HK-2 (cell line): ENCODE results near the gene FUT6.

Source experiments
- DNase-seq: peaks from one replicate; pipeline ENCODE4 v3.0.0-alpha.2; 2018; ENCODE audit not compliant: unreplicated experiment

The FUT6 gene

GRCh38 chr19:5805462-5806132 is 33.9 kb downstream of the FUT6 start:
- peak; percentile 74 for DNase-seq

DNA sequence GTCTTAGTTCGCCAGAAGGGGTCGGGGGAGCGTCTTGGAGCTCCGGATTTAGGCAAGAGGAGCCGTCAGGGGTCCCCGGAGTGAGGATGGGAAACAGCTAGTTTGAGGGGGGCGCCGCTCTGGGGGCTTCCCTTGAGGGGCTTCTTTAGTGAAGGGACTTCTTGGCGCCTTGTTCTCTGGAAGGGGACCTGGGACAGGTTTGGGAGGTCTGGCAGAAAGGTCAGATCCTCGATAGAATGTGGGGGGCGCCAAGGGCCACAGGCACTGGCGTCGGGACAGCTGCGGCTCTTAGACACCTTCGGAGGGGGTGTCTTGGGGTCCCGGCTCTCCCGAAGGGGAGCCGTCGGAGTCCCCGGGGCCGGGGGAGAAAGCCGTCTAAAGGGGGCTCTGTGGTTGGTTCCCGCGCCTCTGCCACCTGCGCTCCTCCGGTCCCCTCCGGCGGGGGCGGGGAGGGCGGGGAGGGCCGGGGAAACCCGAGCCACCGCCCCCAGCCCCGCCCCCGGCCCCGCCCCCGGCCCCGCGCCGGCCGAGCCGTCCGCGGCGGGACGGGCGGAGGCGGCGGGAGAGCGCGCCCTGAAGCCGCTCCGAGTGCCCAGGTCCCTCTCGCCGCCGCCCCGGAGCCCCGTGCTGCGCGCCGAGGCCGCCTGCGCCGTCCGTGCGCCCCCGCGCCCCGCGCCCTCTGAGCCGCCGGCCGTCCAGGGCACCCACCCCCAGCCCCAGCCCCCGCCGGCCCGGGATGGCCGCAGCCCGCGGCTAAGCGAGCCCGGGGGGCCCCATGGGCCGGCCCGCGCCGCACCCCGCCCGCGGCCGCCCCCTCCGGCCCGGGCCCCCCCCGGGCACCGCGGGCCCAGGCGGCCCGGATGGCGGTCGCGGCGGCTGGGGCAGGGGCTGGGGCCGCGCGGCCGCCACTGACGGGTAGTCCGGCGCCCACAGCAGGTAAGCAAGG is 34.7 kb downstream of the FUT6 start, which contains the start of gene NRTN:
Gene NRTN, plus strand, starts transcription at position 552 of the 946 bp plus-strand sequence. CDS start 19,099 bp downstream, outside the sequence.
- DNase-seq: peak; percentile 44

- peak; percentile 97 for DNase-seq
These were observed 35.6 kb downstream of the FUT6 start for GRCh38 chr19:5803752-5804515.

DNA sequence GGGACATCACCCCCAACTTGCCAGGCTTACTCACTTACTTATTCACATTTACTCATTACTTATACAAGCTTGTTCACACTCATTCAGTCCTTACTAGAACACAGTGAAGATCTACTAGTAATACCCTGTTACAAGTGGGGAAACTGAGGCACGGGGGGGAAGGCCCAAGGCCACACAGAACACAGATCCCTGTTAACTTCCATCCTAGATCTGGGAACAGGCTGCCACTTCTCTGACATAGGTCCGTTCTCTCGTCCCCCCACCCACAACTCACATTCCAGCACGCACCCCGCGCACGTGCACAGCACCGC is 36.1 kb downstream of the FUT6 start:
- DNase-seq: no peak

DNA sequence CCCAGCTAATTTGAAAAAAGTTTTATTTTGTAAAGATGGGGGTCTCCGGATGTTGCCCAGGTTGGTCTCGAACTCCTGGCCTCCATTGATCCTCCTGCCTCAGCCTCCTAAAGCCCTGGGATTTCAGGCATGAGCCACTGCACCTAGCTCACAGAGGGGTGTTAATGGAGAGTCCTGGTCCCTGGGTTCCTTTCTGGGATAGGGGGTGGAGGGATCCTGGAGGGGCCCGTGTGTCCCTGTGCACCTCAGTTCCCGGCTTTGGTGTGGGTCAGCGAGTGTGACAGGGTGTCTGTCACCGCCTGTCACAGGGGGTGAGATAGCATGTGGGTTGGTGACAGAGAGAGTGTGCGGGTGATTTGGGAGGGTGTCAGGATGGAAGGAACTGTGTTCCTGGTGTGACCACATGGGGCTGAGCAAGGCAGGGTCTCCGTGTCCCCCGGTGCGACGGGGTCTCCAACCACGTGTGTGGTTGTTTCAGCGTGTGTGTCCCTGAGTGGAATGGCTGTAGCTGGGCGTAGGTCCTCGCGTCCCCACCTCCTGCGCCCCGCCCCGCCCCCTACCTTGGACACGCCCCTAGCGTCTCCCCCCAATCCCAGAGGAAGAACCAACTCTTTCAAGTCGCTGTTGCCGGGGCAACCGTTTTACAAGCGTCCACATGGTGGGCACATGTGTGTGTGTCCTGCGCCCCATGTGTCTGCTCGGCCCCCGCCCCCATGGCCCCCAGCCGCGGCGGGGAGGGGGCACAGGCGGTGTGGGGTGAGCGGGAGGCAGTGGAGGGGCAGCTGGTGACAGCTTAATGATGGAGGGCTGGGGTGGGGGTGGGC is 37.5 kb downstream of the FUT6 start:
- no peak for DNase-seq

DNA sequence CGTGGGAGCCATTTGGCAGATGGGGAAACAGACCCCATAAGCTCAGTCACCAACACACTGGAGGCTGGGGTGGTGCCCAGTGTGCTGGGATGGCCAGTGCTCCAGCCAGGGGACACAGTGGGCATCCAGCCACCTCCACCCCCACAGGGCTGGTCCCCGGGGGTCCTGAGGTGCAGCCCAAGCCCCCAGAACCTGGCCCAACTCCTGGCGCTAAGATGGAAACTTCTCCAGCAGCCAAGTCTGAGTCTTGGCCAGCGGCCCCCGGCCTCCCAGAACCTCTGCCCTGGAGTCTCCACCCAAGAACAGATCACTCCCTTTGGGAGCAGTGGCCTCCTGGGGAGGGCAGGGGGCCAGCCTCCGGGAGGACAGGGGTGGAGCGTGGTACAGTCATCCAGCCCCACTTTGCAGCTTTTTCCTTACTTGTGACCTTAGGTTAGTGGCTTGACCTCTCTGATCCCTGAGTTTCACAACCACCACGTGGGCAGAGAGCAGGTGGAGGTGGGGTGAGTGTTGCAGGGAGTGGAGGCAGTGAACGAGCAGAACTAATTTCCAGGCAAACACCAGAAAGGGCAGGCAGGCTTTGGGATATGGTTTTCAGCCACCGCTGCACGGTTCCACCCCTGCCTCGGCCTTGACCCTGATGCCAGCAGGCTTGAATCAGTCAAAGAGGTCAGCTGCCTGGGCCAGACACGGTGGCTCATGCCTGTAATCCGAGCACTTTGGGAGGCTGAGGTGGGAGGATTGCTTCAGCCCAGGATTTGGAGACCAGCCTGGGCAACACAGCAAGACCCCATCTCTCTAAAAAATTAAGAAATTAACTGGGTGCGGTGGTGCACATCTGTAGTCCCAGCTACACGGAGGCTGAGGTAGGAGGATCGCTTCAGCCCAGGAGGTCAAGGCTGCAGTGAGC is 38.9 kb downstream of the FUT6 start:
- no peak for DNase-seq

DNA sequence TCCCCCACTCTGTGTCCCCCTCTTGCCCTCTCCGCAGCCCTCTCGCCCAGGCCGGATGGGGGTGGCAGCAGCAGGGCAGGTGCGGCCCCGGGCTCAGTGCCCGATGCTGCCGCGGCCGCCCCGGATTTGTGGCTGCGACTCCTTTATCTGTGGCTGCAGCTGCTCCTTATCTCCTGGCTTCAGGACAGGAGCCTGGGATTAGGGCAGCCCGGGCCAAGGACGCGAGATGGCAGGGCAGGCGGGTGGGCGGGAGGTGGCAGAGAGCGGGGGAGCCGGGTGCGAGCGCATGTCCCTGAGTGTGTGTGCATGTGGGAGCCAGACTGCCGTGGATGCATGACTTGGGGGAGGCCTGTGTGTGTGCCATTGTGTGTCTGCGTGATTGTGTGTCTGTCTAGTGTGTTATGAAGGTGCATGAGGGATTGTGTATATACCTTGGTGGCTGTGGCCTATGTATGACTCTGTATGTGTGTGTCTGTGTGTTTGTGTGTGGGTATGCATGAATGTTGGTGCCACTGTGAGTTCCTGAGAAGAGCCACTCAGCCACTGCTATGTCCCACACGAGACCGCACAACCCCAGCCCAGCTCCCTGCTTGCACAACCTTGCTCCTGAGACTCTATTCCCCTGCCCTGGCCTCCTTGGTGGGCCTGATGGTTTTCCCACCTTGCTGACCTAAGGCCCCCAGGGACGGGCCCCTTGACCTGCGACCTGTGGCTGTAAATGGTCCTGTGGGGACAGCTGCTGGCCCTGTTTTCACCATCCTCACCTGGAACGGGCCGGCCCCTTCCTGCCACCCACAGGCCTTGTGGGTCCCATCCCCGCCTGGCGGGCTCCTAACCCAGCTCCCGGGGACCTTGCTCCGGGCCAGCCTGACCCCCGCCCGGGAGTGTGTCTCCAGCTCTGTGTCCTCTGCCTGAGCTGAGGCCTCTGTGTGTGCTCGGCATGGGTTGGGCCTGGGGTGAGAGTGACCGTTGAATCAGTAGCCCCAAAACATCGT is 40.0 kb downstream of the FUT6 start:
- no peak for DNase-seq

DNA sequence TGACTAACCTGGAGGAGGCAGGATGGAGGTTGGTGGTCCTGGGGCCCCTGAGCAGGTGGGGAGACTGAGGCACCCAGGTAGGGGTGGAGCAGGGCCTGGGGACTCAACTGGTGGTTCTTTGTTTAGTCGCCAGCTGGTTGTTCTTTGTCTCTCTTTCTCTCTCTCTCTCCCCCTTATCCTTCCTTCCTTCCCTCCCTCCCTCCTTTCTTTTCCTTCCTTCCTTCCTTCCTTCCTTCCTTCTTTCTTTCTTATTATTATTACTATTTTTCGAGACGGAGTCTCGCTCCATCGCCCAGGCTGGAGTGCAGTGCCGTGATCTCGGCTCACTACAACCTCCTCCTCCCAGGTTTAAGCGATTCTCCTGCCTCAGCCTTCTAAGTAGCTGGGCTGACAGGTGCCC is 41.3 kb downstream of the FUT6 start:
- DNase-seq: no peak

GRCh38 chr19:5795382-5795919 is 44.1 kb downstream of the FUT6 start:
- DNase-seq: no peak

DNA sequence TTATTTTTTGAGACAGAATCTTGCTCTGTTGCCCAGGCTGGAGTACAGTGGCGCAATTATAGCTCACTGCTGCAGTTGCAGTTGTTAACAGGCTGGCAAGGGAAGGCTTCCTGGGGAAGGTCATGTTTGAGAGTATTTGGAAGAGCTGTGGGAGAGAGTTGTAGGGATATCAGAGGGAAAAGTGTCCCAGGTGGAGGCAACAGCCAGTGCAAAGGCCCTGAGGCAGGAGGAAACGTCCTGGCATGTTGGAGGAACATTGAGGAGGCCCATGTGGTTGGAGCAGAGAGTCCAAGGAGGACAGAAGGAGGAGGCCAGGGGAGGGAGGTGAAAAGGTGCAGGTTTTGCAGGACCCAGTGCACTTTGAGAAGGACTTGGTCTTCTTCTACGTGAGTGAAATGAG is 46.3 kb downstream of the FUT6 start:
- no peak for DNase-seq

DNA sequence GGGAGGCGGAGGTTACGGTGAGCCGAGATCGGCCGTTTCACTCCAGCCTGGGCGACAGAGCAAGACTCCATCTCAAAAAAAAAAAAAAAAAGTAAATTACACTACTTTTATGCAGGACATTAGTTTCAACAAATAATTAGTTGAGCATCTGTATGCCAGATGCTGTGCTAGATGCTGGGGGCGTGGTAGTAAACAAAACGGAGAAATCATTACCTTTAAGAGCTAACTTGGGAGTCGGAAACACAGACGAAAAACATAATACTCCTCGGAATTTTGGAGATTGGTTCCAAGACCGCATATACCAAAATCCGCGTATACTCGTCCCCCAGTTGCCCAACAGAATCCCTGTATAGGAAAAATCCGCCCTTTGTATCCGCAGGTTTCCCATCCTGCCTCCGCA is 47.3 kb downstream of the FUT6 start:
- no peak for DNase-seq

DNA sequence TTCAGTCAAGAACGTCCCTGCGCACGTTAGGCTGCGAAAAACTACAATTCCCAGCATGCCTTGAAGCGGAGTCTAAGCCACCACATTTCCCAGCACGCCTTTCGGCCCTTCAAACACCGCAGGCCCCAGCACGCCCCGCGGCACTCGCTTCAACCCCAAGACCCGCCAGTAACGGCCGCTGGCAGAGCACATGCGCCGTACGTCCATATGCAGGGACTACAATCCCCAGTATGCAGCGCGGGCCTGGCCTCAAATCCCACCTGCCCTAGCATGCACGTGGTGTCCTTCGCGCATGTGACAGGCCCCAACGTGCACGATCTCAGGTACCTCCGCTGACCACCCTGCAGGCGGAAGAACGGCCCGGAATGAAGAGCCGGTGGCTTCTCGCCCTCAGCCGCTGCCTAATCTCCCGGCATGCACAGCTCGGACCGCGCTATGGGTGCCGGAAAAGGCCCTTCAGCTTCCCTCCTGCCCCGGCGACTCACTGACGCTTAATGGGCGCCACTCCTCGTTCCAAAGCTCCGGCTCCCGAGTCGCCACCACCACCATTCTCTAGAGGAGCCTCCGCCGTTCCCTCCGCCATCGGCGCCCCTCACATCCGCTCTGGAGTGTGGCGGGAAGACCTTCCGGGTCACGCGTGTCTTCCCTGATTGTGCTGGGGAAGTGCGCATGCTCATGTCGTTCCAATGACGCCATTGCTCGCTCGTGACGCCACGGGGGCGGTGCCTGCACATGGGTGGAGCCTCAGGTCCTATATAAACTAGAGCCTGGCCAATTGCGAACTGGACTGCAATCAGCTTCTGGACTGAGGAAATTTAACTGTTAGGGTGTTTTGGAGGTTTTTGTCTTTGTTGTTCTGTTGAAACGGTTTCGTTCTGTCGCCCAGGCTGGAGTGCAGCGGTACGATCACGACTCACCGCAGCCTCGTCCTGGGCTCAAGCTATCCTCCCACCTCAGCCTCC is 48.7 kb downstream of the FUT6 start, which contains the start of gene DUS3L:
Gene DUS3L, minus strand, starts transcription at position 605 of the 962 bp plus-strand sequence. Its CDS starts 22 bp downstream, at position 583.
- peak; percentile 95 for DNase-seq

GRCh38 chr19:5789886-5790558 is 49.5 kb downstream of the FUT6 start:
- DNase-seq: no peak

GRCh38 chr19:5789351-5789761 is 50.1 kb downstream of the FUT6 start:
- no peak for DNase-seq

- no peak for DNase-seq
These were observed 51.1 kb downstream of the FUT6 start for GRCh38 chr19:5788422-5788821.

DNA sequence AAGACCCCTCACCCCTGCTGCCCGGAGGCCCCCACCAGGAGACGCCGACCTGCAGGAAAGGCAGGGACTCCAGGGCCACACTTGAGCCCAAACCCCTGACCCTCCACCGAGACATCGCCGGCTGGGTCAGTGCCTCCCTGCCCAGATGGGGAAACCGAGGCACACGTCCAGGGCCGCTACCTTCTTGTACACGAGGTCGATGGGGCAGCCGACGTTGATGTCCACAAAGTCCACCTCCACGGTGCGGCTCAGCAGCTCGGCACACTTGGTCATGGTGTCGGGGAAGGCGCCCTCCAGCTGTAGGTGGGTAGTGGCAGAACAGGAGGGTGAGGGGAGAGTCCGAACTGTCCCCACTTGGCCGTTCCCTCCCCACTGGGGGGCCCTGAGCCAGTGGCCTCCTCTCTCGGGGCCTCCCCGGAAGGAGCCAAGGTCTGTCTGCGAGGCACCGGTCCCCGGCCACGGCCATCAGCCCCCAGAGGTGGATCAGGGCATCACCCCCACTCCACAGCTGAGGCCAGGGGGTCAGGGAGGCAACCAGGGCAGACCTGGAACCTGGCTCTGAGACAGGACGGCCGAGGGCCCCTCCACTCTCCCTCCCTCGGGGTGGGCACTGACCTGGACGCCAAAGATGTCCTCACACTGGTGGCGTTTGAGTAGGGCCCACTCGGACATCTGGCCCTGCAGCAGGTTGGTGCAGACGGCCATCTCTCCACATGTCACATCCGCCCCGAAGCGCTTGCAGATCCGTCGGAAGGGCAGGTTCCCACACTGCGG is 51.9 kb downstream of the FUT6 start:
- DNase-seq: no peak
